ENCODE results near the gene FRY.

The FRY gene

GRCh38 chr13:32175943-32176342, 144.4 kb downstream of the FRY start:
- no peak for DNase-seq (ENCODE audit: low spot score)

DNA sequence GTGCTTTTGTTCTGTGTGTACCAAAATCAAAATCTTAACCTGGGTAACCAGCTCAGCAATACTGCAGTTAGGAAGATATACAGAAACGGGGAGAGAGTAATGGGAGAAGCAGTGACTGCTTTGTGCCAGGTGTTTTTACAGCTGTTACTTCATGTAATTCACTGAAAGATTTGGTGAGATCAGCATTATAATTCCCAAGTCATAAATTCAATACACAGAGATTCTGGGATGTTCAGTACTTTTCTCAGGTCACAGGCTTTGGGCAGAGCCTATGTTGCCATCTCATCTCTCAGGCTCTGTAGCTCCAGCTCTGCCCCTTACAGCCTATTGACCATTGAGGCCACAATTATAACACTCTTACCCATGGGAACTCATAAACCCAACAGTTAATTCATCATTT, 145.1 kb downstream of the FRY start:
- DNase-seq (ENCODE audit: low spot score), result no peak

GRCh38 chr13:32178763-32179162, 147.2 kb downstream of the FRY start:
- DNase-seq (ENCODE audit: low spot score), result no peak

GRCh38 chr13:32179708-32180107, 148.1 kb downstream of the FRY start:
- DNase-seq (ENCODE audit: low spot score), result no peak

GRCh38 chr13:32187651-32188050, 156.1 kb downstream of the FRY start:
- DNase-seq (ENCODE audit: low spot score), result no peak

GRCh38 chr13:32191452-32191998, 160.0 kb downstream of the FRY start:
- no peak for DNase-seq (ENCODE audit: low spot score)

DNA sequence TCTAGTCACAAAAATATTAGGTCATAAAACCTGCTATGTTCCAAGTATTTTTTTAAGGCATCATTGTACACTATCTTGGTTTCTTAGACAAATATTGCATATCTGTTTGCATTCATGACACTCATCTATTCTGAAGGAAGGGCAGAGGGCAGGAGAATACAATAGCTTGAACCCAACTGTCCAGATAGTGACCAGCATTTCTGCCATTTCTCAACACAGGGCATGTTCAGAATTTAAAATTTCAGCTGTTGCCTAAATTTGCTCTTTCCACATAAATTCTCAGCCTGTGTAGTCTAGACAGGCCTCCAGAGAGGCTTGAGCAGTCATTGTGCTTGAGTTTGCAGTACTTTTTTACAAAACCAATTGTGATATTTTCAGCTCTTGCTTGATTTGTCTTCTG, 164.1 kb downstream of the FRY start:
- DNase-seq (ENCODE audit: low spot score), result no peak

- no peak for DNase-seq (ENCODE audit: low spot score)
Measured at GRCh38 chr13:32199168-32199567, 167.6 kb downstream of the FRY start.

- DNase-seq (ENCODE audit: low spot score), result no peak
Measured at GRCh38 chr13:32200741-32201140, 169.2 kb downstream of the FRY start.

DNA sequence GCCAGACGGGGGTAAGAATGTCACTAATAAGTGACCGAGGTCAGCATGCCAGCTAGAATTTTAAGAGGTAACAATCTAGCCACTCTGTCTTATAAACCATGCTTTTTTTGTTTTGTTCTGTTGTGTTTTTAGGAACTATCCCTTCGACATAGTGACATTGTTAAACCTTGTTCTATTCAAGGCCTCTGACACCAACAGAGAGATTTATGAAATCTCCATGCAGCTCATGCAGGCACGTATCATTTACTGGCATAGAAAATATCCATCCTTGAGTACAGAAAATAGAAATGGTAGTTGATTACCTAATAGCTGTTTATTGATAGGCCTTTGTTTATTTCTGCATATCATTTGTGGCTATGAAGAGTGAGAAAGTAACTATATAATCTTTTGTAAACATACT, 170.2 kb downstream of the FRY start:
- no peak for DNase-seq (ENCODE audit: low spot score)

DNA sequence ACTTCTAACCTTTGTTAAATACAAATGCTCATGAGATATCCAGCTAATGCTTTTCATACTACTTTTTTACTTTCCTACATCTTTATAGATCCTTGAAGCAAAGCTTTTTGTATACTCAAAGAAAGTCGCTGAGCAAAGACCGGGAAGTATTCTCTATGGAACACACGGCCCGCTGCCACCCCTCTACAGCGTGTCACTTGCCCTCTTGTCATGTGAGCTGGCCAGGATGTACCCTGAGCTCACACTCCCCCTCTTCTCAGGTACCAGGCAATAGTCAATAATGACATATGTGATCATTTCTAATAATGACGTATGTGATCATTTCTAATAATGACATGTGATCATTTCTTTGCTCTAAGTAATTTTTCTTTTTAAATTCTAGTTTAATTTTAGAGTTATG, 170.7 kb downstream of the FRY start:
- DNase-seq (ENCODE audit: low spot score), result no peak

DNA sequence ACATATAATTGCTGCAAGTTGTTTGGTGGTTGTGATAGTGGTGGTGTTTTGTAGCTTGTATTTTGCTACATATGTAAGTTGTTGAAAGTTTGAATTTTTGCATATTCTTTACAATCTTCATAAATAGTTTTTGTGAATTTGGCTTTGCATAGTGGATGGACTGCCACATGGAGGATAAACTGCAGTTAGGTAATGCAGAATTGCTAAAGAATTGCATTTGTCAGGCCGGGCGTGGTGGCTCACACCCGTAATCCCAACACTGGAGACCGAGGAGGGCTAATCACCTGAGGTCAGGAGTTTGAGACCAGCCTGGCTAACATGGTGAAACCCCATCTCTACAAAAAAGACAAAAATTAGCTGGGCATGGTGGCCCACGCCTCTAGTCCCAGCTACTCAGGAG, 171.6 kb downstream of the FRY start:
- DNase-seq (ENCODE audit: low spot score), result no peak

DNA sequence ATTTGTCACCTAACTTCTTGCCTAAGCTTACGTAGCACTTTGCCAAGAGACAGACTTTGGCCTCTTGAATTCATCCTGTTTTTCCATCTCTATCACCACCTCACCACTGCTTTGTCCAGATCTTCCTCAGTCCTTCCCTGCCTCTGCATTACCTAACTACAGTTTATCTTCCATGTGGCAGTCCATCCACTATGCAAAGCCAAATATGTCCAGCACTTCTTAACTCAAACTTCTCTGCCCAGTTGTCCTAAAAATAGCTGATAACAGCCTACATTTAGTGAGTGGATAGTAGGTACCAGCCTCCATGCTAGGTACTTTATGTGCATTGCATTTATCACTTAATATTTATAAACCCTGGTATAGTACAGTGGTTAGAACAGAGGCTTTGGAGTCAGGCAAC, 172.2 kb downstream of the FRY start:
- DNase-seq (ENCODE audit: low spot score), result no peak

DNA sequence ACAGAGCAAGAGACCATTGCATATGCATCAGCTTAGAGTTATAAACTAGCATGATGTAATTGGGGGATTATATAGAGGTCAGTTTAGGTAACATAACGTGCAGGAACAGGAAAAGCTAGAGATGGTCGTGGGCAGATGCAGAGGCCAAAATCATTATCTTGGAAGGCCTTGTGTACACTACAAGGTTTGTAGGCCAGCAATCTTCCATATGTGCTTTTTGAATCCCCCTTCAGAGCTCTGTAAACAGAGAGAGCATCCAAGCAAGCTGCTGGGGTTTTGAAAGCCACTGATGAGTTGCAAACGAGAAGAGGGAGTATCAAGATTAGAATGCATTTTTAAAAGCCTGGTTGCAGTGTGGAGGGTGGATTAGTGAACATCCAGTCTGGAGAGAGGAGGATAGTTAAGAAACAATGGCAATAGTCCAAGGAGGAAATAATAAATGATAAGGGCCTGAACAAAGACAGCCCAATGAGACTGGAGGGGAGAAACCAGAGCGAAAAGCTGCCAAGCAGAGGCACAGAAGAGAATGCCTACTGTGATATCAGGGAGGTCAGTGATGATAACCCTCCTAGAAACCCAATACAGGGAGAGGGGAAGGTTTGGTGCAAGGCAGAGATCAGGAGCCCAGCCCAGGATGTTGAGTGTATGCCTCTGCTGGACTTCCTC, 174.0 kb downstream of the FRY start:
- no peak for DNase-seq (ENCODE audit: low spot score)

- DNase-seq (ENCODE audit: low spot score), result no peak
Measured at GRCh38 chr13:32206097-32206740, 174.6 kb downstream of the FRY start.

DNA sequence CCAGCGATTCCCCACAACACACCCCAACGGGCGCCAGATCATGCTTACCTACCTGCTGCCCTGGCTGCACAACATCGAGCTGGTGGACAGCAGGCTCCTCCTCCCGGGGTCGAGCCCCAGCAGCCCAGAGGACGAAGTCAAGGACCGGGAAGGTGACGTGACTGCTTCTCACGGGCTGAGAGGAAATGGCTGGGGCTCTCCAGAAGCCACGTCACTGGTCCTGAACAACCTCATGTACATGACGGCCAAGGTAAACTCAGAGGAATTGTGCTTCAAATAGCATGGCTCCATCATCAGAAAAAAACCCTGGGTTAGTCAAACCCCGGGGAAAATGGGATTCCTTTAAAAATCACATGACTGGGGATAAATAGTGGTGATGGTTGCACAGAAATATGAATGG, 177.3 kb downstream of the FRY start:
- DNase-seq (ENCODE audit: low spot score), result no peak

- no peak for DNase-seq (ENCODE audit: low spot score)
Measured at GRCh38 chr13:32209652-32210051, 178.1 kb downstream of the FRY start.

DNA sequence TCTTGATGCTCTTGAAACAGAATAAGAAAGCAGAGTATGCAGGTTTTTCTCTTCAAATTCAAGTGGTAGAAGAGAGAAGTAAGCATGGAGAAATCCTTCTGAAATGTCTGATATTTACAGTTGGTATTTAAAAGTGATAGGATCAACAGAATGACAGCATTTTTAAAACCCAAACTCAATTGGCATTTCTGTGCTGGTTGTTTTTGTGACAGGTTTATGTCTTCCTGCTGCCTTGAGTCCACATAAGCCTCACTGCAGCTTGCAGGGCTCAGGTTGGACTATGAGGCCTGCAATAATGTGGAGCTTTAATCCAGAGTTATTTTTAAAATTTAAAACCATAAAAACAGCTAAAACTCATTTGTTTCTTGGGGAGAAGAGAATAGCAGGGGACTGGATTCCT, 178.5 kb downstream of the FRY start:
- DNase-seq (ENCODE audit: low spot score), result no peak

DNA sequence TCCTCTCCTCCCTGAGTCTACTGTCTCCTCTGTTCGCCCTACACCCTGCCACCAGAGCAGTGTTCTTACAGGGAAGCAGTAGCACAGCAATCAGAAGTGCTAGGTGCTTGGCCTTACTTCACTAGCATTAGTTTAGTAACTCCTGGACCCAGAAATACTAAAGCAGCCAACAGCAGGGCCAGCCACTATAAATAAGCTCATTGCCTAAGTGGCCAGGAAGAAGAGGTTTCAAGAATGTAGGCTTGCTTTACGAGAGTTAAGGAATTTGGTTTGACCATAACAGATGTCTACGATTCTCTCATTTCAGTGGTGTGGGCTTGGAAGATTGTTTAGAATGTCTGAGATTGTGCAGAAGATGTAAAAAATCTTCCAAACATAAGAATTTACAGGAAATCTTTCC, 180.2 kb downstream of the FRY start:
- no peak for DNase-seq (ENCODE audit: low spot score)

DNA sequence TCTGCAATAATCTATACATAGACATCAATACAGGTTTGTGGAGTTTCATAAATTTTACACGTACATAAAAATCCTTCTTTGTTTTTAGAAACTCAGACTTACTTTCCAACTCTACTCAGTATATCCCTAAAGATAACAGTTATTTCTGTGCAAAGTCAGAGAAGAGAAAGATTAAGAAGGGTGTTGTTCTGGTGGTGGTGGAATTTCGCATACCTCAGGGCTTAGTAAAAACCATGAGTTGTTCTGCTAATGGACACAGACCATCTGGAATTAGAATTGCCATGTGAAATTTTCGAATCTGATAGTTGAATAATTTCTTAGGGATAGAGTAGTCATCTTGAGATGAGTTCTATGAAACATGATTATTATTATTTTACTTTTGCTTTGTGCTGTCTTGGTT, 180.8 kb downstream of the FRY start:
- DNase-seq (ENCODE audit: low spot score), result no peak

GRCh38 chr13:32213626-32214025, 182.1 kb downstream of the FRY start:
- no peak for DNase-seq (ENCODE audit: low spot score)

GRCh38 chr13:32214071-32214470, 182.5 kb downstream of the FRY start:
- no peak for DNase-seq (ENCODE audit: low spot score)

DNA sequence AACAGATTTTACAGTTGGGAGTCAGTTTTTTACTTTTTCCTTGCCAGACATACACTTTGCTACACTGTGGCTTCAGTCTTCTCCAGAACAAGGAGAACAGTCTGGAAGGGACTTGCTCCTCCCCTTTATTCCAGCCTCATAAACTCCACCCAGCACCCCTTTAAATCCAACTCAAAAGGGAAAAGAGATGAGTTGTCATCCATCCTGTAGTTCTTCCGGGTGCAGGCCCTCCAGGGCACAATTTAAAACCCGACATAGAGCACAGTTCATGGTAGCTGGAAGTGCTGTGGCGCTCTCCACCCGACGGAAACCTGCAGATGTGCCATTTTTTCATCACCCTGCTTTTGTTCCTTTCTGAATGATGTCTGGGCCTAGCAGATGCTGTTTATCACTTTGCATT, 184.7 kb downstream of the FRY start:
- DNase-seq (ENCODE audit: low spot score), result no peak
